Subcutaneous adipose tissue (tissue), 4 donors: Measurements from ENCODE around the gene CCNB1IP1. TPM values are rescaled to one million over a fixed set of nuclear protein-coding genes. Genes with fewer than 3 reads are reported as not detected.

Source experiments
- total RNA-seq, 4 donors: library from RNA; depleted of rRNA; stranded (reverse); fragments of >200 nt; gene quantifications; one replicate each; pipeline ENCODE4 v1.1.0, GENCODE V29; 2016
- TF ChIP-seq, protein P1 (sequence below): fragments of 450-650 bp; IDR thresholded peaks from one replicate; pipeline ENCODE4 v1.5.1; 2016; ENCODE audit warnings: low read depth, mild to moderate bottlenecking, control low read depth, antibody characterized with exemption, moderate library complexity

Gene CCNB1IP1
- total RNA-seq, 4 donors from 2014 or later: 29.8 to 53.9 (median 43.1) TPM

DNA sequence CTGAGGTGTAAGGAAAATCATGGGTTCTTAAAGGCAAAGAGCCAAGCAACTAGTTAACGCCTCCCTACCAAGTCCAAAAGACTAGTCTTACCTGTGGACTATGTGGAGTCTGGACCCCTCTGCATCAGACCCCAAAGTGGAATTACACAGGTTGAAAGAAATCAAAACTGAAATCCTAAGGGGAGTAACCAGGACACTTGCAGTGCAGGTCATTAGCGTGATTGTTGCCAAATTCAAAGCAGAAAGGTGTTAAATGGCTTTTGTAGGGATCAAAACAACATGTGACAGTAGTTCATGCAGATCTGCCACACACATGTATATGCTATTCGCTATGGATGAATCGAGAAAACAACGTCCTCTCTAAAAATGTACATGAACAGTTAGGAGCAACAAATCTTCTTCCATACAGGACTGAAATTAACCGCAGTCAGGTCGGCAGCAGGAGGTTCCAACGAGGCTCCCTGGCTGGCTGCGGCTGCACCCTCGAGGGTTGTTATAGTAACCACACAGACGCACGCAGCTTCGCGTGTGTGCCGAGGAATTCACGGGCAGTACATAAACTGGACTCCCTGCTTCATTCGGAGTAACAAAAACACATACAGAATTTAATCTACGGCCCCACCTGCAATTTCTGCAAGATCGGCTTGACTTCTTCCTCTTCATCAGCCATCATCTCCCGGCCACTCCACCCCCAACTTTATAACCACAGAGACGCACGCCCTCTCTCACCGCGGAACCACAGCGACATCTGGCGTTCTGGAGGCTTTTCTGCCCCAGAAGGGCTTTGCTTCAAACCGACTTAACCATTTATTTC, 27.6 kb downstream of the CCNB1IP1 start, which contains the start of gene TTC5:
TSS of gene TTC5 (minus strand) at position 687 of the 814 bp plus-strand sequence. CDS start at position 673, 14 bp downstream.
- TF ChIP-seq, protein P1, sequence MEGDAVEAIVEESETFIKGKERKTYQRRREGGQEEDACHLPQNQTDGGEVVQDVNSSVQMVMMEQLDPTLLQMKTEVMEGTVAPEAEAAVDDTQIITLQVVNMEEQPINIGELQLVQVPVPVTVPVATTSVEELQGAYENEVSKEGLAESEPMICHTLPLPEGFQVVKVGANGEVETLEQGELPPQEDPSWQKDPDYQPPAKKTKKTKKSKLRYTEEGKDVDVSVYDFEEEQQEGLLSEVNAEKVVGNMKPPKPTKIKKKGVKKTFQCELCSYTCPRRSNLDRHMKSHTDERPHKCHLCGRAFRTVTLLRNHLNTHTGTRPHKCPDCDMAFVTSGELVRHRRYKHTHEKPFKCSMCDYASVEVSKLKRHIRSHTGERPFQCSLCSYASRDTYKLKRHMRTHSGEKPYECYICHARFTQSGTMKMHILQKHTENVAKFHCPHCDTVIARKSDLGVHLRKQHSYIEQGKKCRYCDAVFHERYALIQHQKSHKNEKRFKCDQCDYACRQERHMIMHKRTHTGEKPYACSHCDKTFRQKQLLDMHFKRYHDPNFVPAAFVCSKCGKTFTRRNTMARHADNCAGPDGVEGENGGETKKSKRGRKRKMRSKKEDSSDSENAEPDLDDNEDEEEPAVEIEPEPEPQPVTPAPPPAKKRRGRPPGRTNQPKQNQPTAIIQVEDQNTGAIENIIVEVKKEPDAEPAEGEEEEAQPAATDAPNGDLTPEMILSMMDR: no peak

DNA sequence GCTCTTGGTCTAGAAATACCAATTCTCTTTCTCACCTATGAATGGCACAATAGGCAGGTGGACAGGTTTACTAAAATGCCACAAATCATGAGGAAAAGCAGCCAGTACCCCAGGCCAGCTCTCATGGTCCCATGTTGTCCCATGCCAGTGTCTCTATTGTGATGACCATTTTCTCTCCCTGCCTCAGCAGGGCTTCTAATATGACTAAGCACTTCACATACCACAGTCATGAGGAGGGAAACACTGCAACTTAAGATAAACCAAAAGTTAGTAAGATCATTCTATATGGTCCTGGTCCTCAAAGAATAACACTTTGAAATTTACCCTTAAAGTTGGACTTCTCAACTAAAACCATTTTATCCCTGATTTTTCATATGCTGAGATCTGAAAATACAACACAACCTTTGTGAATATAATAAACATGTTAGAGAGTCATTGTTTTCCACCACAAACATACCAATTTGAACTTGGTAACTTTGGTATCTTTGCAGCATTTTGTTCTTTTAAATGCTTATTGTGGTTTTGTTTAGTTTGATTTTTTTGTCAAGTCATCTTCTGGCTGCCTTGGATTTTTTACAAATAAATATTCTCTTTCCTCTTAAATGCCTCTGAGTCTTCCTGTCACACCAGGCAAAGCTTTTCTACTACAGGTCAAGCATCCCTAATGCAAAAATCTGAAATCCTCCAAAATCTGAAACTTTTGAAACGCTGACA, 30.9 kb downstream of the CCNB1IP1 start:
- TF ChIP-seq, protein P1: no peak

DNA sequence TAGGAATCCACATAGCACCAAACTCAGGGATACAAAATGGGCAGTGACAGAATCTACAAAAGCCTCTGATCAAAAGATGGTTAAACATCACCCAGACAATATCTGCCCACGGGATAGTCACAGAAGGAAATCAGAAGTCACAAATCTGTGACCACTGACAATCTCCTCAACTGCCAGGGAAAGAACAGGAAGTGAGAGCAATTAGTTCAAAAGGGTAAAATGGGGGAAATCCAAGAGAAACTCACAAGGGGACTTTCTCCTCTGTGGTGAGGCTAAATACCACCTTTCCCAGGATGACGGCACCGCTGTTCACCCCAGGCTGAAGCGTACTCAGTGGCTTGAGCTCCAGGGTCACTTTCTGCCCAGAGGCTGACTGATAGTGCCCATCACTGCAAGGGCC, 38.0 kb downstream of the CCNB1IP1 start:
- TF ChIP-seq, protein P1: no peak

DNA sequence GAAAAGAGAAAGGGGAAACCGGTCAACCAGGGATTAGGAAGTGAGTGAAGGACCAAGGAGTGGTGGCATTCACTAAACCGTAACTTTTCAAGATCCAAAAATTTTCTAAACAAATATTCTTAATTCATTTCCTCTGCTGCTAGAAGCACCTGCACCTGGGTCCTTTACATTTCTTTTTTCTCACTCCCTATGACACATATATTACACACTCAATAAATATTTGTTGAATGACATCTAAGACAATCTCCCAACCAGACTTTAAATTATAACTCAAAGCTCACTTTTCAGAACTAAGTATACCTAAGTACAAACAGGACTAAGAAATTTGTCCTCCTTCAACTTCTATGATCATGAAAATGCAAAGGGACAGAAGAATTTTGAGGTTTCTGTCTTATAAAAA, 38.4 kb downstream of the CCNB1IP1 start:
- TF ChIP-seq, protein P1: no peak

DNA sequence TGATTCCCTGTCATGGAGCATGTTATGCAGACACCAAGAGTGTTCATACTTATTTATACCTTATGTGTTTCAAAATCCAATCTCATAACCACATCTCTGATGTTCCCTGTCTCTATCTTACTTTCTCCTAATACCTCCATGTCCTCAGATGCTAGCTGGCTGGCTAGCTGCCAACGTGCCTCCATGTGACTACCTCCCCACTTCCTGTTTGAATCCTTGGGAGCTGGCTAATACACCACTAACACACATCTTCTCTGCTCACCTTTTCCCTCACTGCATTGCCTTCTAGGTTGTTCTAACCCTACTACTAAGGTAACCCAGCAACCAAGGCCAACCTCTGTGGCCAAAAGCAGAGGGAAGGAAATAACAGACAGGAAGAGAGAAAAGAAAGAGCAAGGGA, 54.7 kb downstream of the CCNB1IP1 start:
- TF ChIP-seq, protein P1: no peak

DNA sequence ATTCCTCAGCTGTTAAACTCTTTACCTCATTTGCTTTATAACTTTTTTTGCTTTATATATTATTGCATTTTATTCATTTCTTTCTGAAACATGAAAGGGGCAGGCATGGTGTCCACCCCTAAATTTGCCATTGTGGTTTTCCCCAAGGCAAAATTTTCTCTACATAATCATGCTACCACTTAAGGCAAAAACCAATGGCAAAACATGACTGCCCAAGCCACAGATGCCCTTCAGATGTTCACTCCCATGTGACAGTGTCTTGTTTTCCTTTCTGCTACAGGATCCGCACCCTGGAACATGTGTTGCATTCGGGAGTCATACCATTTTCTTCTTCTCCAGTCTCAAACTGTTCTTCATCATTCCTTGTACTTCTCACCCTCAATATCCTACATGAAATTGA, 55.7 kb downstream of the CCNB1IP1 start:
- TF ChIP-seq, protein P1: no peak

DNA sequence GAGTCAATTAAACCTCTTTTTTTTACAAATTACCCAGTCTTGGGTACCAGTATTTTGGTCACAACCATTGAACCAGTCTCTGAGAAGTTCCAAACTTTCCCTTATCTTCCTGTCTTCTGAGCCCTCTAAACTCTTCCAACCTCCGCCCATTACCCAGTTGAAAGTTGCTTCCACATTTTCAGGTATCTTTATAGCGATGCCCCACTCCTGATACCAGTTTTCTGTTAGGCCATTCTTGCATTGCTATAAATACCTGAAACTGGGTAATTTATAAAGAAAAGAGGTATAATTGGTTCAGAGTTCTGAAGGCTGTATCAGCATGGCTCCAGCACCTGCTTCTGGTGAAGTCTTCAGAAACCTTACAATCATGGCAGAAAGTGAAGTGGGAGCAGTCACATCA, 59.0 kb downstream of the CCNB1IP1 start:
- TF ChIP-seq, protein P1: no peak
